B cell (primary cell): ENCODE results near the gene HLA-G. TPM values are rescaled to one million over a fixed set of nuclear protein-coding genes. Genes with fewer than 3 reads are reported as not detected.

ENCODE experiments used
- ATAC-seq: fragments of 200-7000 bp; cut with Tn5 transposase; one replicate; pipeline ENCODE4 v1.10.0; 2021; ENCODE audit warnings: low read depth, mild to moderate bottlenecking, moderate number of reproducible peaks, moderate library complexity
- CTCF ChIA-PET: fragments of 350-600 bp; sonication (Branson Sonifier 250); formaldehyde crosslinking; loops from one replicate; lab custom pipeline; 2021; ENCODE audit warnings: antibody characterized with exemption, inconsistent platforms; lab: Charles Lee
- POLR2A ChIA-PET: fragments of 350-600 bp; sonication (Branson Sonifier 250); formaldehyde crosslinking; loops from one replicate; lab custom pipeline; 2021; ENCODE audit warnings: antibody characterized with exemption; lab: Charles Lee
- DNase-seq: peaks from one replicate; pipeline ENCODE4 v3.0.0; 2013
- H2AFZ ChIP-seq: 2 replicates; pipeline ENCODE4 v1.6.1; 2012; ENCODE audit warnings: mild to moderate bottlenecking, low read depth, low read length; ENCODE audit not compliant: insufficient read depth, poor library complexity, severe bottlenecking
- H3K27ac ChIP-seq, 2 donors: 1 replicate in 1 of 2; 2 replicates in 1 of 2; pipeline ENCODE4 v1.5.1; 2012 to 2013; ENCODE audit warnings: low read length in 2 of 2, mild to moderate bottlenecking in 2 of 2, moderate library complexity in 1 of 2
- H3K27me3 ChIP-seq, 4 experiments: fragments of 200-600 bp in 1 of 4; sonication (generic) in 1 of 4; replicated peaks in 1 of 4; 1 replicate in 2 of 4; 2 replicates in 2 of 4; pipeline versions ENCODE4 v1.6.1 to v1.7.0; 2013 to 2016; ENCODE audit warnings: low read length in 3 of 4, mild to moderate bottlenecking in 2 of 4, mixed read lengths in 1 of 4, moderate library complexity in 1 of 4; ENCODE audit not compliant: insufficient read depth in 4 of 4, control insufficient read depth in 3 of 4; ENCODE audit errors: control extremely low read depth in 1 of 4
- H3K36me3 ChIP-seq, 2 experiments: replicated peaks in 1 of 2; 1 replicate in 1 of 2; 2 replicates in 1 of 2; pipeline versions ENCODE4 v1.6.1 to v1.7.1; 2013; ENCODE audit warnings: low read length in 1 of 2; ENCODE audit not compliant: insufficient read depth in 2 of 2, control insufficient read depth in 1 of 2; ENCODE audit errors: control extremely low read depth in 1 of 2, extremely low read depth in 1 of 2
- H3K4me1 ChIP-seq, 2 donors: fragments of 200-600 bp in 1 of 2; sonication (generic) in 1 of 2; 1 replicate in 1 of 2; 2 replicates in 1 of 2; pipeline versions ENCODE4 v1.5.1 to v1.6.1; 2013 to 2017; ENCODE audit warnings: low read length in 2 of 2; ENCODE audit not compliant: control insufficient read depth in 2 of 2, insufficient read depth in 2 of 2
- H3K4me2 ChIP-seq: replicated peaks from 2 replicates; pipeline ENCODE3; 2012; ENCODE audit warnings: mild to moderate bottlenecking, low read depth, low read length; ENCODE audit not compliant: poor library complexity, severe bottlenecking
- H3K4me3 ChIP-seq, 5 experiments: fragments of 200-600 bp in 1 of 5; sonication (generic) in 1 of 5; 1 replicate in 3 of 5; 2 replicates in 2 of 5; pipeline versions ENCODE4 v1.5.1 to v1.7.0; 2011 to 2016; ENCODE audit warnings: low read length in 4 of 5, mild to moderate bottlenecking in 4 of 5, low read depth in 2 of 5, control low read depth in 1 of 5, moderate library complexity in 1 of 5; ENCODE audit not compliant: insufficient read depth in 1 of 5; ENCODE audit errors: control extremely low read depth in 1 of 5, extremely low read depth in 1 of 5
- H3K79me2 ChIP-seq: fragments of 200-600 bp; sonication (generic); one replicate; pipeline ENCODE4 v1.6.0; 2016; ENCODE audit warnings: low read length; ENCODE audit not compliant: control insufficient read depth, insufficient read depth
- H3K9ac ChIP-seq: fragments of 200-600 bp; sonication (generic); 2 replicates; pipeline ENCODE4 v1.6.1; 2017; ENCODE audit warnings: mild to moderate bottlenecking, low read length, moderate library complexity
- H3K9me3 ChIP-seq, 3 donors: one replicate each; pipeline versions ENCODE4 v1.6.1 to v1.7.1; 2013; ENCODE audit warnings: low read length in 2 of 3; ENCODE audit not compliant: control insufficient read depth in 2 of 3, insufficient read depth in 1 of 3; ENCODE audit errors: control extremely low read depth in 1 of 3
- H4K20me1 ChIP-seq: 2 replicates; pipeline ENCODE4 v1.6.0; 2012; ENCODE audit warnings: mild to moderate bottlenecking, low read length; ENCODE audit not compliant: insufficient read depth, control insufficient read depth, poor library complexity, severe bottlenecking
- H3K27ac Mint-ChIP-seq: one replicate; pipeline ENCODE4 v1.8.0; 2021; ENCODE audit warnings: mixed read lengths
- H3K27me3 Mint-ChIP-seq: one replicate; pipeline ENCODE4 v1.8.0; 2021; ENCODE audit warnings: mixed read lengths
- H3K4me1 Mint-ChIP-seq: one replicate; pipeline ENCODE4 v1.8.0; 2021; ENCODE audit warnings: mixed read lengths
- H3K4me3 Mint-ChIP-seq: one replicate; pipeline ENCODE4 v1.8.0; 2021; ENCODE audit warnings: mixed read lengths
- H3K9me3 Mint-ChIP-seq: one replicate; pipeline ENCODE4 v1.8.0; 2022; ENCODE audit warnings: mixed read lengths; ENCODE audit not compliant: insufficient read depth
- CTCF ChIP-seq: fragments of 200-600 bp; IDR thresholded peaks from one replicate; pipeline ENCODE4 v1.8.0; 2022; ENCODE audit warnings: antibody characterized with exemption, mild to moderate bottlenecking
- EZH2 ChIP-seq: IDR thresholded peaks from 2 replicates; pipeline ENCODE4 v1.6.1; 2012; ENCODE audit warnings: borderline replicate concordance, low read depth, mild to moderate bottlenecking, moderate library complexity, low read length; ENCODE audit not compliant: insufficient read depth, poor library complexity, severe bottlenecking
- WGBS: methylation state at CpG from one replicate; pipeline ENCODE4 v1.1.5; 2013; ENCODE audit warnings: missing lambda C conversion rate; ENCODE audit not compliant: insufficient coverage; 5-methylcytosine and 5-hydroxymethylcytosine counted together
- intact Hi-C: fragments of 100-400 bp; cut with micrococcal nuclease; formaldehyde crosslinking; loops from one replicate; pipeline ENCODE4 v1.10.0; 2022
- polyA plus RNA-seq: library from polyadenylated mRNA; depleted of rRNA; stranded (reverse); fragments of >200 nt; gene quantifications from 2 replicates; pipeline ENCODE4 v1.2.3, GENCODE V29; 2012
- total RNA-seq, 2 donors: library from RNA; stranded (reverse); fragments of 120-200 nt in 1 of 2; gene quantifications; 1 replicate in 1 of 2; 2 replicates in 1 of 2; pipeline versions ENCODE4 v1.2.3 to v1.2.4, GENCODE V29; 2013 to 2022

Gene HLA-G
- total and polyA plus RNA-seq, 2 donors (not counting 1 experiment from before 2014, with no cell fraction given) = 1.2 to 8.8 TPM

- Mint-ChIP-seq H3K9me3 (no peaks in the 10 kb centered on the region), H3K4me1 (no peaks in the 10 kb centered on the region), H3K27ac (no peak overlapping the region), H3K27me3 (peaks cover 43% of the 10 kb centered on the region), H3K4me3 (no peak overlapping the region)
- no peaks in the 10 kb centered on the region for H3K79me2 ChIP-seq
- ChIA-PET CTCF (no interaction called here), POLR2A (no interaction called here)
- no peaks in the 10 kb centered on the region for H3K36me3 ChIP-seq
- DNase-seq (no peak), ATAC-seq (no peak)
- H3K4me2 ChIP-seq = no peak overlapping the region
- H3K4me3 ChIP-seq = no peak overlapping the region
- no peak overlapping the region for H2AFZ ChIP-seq
- no peak for TF ChIP-seq CTCF
- TF ChIP-seq EZH2 = no peak
- intact Hi-C loops = no loop called here
- H4K20me1 ChIP-seq = no peaks in the 10 kb centered on the region
- H3K9ac ChIP-seq = no peak overlapping the region
- 100% methylated on average over 4 of the region's 4 CpGs for WGBS
- peaks cover 0 to 19% (median 6%) of the 10 kb centered on the region in 4 experiments for H3K27me3 ChIP-seq
- no peaks in the 10 kb centered on the region for H3K9me3 ChIP-seq
- H3K27ac ChIP-seq = no peak overlapping the region
- H3K4me1 ChIP-seq = no peaks in the 10 kb centered on the region
These were observed 8.7 kb upstream of the HLA-G start for GRCh38 chr6:29818892-29819291.

GRCh38 chr6:29824144-29824543 is 3.5 kb upstream of the HLA-G start:
- no peaks in the 10 kb centered on the region for H3K9me3 Mint-ChIP-seq
- no peak overlapping the region for H3K27ac ChIP-seq
- no peaks in the 10 kb centered on the region for H4K20me1 ChIP-seq
- H3K9ac ChIP-seq = no peak overlapping the region
- POLR2A ChIA-PET = no interaction called here
- no peak for ATAC-seq
- H3K4me2 ChIP-seq = no peak overlapping the region
- peaks cover 0 to 9% (median 0%) of the 10 kb centered on the region in 3 donors for H3K9me3 ChIP-seq
- CTCF ChIA-PET = interaction anchor here (1.2 to 1.3 kb wide), 2 partner anchors 86 to 116 kb away, joined by 3 read pairs; no protein-coding TSS in a partner anchor
- peaks cover 10% of the 10 kb centered on the region for H3K4me1 Mint-ChIP-seq
- peaks cover 15 to 16% of the 10 kb centered on the region in 2 donors for H3K4me1 ChIP-seq
- no peaks in the 10 kb centered on the region for H3K36me3 ChIP-seq
- H3K4me3 Mint-ChIP-seq = no peak overlapping the region
- peaks cover 48% of the 10 kb centered on the region for H3K27me3 Mint-ChIP-seq
- intact Hi-C loops = no loop called here
- no peak overlapping the region for H3K4me3 ChIP-seq
- TF ChIP-seq CTCF (no peak), EZH2 (no peak)
- peaks cover 0 to 27% (median 13%) of the 10 kb centered on the region in 4 experiments for H3K27me3 ChIP-seq
- no peak for DNase-seq
- no peaks in the 10 kb centered on the region for H3K79me2 ChIP-seq
- no peak overlapping the region for H2AFZ ChIP-seq
- H3K27ac Mint-ChIP-seq = no peak overlapping the region
